Measurements from ENCODE around the gene TRIM26.

Gene TRIM26

DNA sequence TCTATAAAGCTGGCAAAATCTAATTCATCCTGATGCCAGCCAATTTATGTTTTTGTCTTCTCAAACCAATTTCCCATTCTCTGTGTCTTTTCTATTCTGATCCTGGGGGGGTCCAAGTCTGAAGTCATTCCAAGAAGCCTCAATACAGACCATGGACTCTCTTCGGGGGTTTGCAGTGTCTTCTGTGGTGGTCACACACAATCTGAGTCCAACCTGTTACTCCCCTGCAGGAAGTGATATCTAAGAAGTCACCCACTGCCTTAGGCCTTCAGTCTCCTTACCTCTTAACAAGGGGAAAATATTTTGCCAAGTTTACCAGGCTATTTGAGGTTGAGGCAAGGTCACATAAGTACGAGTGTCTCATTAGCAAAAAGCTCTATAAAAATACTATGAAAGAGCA, 1.9 kb downstream of the TRIM26 start:
- no peak for DNase-seq (ENCODE audit: low read depth)

DNA sequence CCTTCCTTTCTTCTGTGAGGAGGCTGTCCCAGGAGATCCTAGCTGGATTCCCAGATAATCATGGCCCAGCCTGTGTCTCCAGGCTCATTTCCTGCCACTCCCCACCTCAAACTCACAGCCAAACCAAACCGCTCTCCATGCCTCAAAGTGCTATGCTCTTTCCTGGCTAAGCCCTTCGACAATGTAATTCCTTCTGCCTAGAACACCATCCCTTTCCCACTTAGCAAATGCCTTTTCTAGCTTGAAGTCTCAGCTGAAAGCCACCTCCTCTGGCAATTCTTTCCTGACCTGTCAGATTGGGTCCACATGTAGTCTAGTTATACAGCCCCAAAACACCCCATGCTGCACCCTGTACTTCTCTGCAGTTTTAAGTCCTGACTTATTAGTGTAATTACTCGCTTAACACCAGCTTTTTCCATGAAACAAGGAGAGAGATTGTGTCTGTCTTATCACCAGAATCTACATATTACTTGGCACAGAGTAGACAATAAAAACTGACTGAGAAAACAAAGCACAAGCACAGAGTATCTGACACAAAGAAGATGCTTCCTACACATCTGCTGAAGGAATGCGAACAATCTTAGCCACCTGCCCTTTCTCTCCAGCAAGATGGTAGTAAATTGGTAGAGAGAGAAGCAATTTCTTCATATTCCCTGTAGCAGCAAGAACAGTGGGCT, 5.4 kb downstream of the TRIM26 start:
- peak; percentile 30 for DNase-seq (ENCODE audit: low read depth)

DNA sequence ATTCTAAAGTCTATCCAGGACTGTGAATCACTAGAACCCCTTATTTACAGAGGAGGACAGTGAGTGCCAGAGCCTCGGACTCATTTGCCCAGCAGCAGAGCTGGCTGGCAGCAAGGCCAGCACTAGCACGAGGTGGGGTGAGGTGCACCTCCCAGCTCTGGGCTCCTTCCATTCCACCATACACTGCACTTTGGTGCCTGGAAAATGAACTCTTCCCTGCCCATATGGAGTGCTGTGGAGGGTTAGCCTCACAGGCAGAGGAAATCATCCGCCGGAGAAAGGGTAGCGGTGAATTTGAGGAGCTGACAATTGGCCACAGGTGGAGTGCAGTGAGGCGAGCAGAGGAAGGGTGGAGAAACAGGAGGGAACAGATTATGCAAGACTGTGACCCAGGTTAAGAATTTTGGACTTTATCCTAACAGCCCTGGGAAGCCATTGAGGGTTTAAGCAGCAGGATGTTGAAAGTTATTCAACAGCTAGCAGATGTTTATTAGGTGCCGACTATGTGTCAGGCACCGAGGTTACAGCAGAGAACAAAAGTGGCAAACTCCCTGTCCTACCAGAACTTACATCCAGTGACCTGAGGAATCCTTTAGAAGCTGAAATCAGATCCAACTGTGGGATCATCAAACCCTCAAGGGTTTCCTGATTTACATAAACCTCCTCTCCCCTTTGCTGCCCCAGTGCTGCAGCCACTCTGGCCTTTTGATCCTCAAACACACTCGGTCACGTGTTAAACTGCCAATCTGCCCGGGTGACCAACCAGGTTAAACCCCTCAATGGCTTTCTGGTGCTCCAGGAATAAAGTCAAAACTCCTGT, 6.2 kb downstream of the TRIM26 start:
- DNase-seq (ENCODE audit: low read depth) = peak; percentile 60

DNA sequence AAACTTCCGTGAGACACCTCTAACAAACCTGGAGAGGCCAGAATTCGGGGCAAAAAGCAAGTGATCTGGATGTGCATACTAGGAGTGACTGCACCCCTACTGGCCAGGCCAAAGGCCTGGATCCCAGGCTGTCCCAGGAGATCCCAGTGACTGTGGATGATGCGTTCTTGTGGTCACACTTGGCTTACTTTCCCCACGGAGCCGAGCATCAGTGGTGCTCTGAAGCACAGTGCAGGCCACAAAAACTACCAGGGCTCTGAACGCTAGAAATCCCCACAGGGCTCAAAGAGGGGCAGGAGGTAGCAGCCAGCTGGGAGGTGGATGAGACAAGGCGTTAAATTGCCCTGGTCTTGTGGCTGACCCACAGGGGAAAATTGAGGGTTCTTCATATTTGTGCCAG, 7.1 kb downstream of the TRIM26 start:
- peak; percentile 31 for DNase-seq (ENCODE audit: low read depth)

DNA sequence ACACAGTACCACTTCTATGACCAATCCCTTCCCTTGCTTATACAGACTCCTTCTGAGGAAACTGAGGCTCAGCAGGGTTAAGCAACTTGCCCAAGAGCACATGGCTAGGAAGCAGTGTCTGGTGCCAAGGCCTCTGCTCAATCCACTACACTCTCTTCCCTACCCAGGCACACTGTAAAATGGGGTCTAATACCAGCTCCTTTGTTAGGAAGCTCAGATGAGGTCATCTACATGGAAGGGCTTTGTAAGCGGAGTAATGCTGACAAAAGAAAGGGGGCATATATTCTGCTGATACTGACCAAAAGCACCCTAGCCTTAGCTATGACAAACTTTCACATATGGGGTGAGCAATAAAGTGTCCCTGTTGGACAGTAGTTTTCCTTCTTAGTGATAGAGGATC, 9.1 kb downstream of the TRIM26 start:
- DNase-seq (ENCODE audit: low read depth) = no peak

DNA sequence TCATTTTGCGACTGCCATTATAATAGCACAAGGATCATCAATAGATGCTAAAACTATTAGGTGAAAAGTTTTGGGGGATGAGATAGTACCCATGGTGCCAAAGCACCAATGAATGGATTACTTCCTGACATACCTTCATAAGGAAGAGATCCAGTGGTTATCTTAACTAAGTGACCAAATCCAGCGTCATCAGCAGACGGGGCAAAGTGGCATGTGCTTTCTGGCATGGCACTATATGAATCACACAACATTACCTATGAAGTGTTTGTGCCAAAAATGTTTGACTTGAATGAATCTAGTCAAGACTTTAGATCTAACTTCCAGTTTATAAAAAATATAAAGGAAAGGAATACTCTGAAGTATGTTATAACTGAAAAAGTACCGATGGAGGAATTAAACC, 10.8 kb downstream of the TRIM26 start:
- no peak for DNase-seq (ENCODE audit: low read depth)

DNA sequence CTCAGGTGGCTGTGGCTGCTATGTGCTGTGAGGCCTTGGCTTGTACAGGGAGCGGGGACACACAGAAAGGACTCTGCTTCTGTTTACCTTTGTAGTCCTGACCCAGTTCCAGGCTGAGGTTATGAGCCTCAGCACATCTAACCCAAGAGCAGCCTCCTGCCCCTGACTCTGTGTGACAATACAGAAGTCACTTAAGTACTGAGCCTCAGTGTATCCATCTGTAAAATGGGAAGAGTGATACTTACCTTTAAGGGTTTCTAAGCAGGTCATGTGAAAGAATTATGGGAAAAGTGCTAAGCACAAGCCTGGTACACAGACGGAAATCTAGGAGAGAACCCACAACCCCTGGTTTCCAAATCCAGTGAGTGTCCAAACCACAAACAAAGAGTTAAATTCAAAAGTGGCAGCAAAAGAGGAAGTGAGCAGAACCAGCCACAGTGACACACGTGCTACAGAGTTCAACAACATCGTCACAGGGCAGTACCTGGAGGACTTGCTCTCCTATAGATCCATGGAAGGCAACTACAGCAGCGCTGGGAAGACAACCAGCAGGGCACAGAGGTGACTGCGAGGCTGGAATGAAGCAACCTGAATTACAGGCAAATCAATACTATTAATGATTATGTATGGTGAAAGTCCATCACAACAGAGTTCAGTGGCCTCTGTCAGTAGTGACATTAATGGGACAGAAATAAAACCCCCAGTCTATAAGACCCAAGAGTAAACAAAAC, 12.5 kb downstream of the TRIM26 start:
- no peak for DNase-seq (ENCODE audit: low read depth)

DNA sequence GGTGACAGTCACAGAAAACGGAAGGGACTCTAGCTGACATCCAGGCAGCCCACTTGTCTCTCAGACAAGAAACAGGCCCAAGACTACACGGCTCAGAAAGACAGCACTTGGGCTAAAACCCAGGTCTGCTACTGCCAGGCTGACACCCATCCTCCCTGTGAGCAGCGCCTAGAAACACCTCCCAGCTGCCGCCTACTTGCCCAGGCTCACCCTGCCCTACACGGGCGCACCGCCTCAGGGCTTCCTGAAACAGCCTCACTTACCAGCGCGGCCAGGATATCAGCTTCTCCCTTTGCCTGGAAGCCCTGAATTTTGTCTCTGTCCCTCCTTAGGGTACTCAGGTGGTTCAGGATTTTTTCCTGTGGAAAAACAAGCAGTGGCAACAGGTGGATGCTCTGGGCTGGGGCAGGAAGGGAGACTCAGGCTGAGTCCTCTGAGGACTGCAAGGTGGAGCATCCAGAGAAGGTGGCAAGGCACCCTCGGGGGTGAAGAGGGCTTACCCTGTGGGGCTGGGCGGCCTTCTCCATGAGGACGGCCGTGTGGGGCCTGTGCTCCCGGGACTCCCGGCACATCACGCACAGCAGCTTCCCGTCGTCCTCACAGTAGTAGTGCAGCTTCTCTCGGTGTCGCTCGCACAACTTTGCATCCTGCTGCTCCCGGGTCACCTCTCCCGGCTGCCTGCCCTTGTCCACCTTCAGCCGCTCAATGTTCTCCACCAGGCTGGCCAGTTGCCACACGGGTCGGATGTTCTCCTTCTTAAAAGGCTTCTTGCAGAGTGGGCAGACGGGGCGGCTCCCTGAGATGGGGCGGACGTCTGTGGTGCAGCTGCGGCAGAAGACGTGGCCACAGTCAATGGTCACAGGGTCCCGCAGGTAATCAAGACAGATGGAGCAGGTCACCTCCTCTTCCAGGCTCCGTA, 14.8 kb downstream of the TRIM26 start:
- no peak for DNase-seq (ENCODE audit: low read depth)

DNA sequence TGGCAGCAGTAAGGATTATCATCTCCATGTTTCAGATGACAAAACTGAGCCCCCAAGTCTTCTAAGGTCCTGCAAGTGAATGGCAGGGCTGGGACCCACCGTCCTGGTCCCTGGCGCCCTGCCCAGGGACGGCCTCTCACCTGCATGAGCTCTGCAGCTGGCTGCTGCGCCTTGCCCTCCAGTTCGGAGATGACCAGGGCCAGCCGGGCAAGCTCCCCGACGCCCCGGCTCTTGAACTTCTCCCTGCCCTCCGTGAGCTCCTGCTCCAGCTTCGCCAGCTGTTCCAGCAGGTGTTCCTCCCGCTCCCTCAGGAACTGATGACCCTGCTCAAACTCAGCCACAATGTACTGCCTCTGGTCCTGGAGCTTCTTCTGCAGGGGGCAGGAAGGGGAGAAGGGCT, 16.8 kb downstream of the TRIM26 start:
- DNase-seq (ENCODE audit: low read depth) = no peak

DNA sequence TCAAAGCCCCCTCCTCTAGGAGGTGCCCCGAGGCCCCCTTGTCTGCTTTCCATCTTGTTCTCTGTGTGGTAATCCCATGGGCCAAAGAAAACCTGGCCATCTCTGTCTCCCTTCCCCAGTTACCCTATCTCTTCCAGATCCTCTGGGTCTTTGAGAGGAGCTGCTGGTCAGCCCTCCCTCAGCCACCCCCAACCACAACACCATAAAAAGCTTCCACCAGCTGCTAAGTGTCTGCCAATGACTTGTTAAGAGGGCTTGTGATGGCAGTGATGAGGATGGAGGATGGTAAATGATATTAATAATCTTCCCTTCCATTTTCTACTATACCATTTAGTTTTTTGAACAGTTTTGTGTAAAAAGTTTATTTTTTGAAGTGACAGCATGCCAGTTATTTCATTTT, 17.3 kb downstream of the TRIM26 start:
- DNase-seq (ENCODE audit: low read depth) = no peak

DNA sequence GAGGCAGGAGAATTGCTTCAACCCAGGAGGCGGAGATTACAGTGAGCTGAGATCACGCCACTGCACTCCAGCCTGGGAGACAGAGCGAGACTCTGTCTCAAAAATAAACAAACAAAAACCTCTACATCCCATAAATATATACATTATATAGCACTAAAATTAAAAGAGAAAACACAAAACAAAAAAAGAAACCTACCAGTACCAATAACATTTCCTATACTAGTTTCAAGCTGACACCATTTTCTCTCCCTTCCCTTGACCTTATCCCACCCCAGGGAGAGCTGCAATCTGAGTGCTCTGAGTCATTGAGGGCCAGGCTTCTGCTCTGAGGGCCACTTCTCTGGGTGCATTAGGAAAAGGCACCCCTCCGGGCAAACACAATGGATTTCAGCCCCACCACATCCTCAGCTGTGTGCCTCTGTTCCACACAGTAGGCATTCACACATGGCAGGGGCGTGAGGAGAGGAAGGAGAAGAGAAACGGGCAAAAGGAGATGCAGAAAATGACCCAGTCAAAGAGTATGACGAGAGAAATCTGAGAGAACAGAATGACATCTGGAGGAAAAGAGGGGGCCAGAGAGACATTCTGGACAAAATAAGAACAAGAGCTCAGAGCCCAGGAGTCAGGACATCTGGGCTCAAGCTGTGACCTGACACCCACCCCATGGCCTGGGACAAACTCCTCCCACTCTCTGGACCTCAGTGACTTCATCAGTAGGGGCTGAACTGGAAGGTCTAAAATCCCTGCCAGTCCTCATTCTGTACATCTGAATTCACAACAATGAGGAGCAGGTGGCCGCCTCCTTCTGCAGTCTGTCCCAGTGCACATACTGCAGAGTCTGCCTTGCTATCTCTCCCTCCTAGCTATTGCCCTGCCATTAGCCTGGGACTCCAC, 18.2 kb downstream of the TRIM26 start:
- DNase-seq (ENCODE audit: low read depth) = peak; percentile 48

DNA sequence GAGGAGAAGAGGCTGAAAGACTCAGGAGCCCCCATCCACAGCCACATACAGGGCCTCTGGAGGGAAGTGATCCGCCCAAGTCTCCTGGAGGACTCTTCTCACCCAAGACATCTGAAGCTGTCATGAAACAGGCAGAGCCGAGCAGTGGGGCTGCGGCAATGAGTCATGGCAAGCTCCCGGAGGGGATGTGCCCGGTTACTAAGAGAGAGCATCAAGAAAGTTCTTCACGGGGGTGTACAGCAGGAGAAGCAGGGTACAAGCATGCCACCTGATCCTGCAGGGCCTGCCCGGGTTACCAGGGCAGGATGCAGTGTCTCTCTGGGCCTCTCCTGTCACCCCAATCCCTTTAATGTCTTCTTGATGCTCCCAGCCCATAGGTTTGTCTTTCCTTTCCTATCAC, 21.1 kb downstream of the TRIM26 start:
- DNase-seq (ENCODE audit: low read depth) = peak; percentile 47

DNA sequence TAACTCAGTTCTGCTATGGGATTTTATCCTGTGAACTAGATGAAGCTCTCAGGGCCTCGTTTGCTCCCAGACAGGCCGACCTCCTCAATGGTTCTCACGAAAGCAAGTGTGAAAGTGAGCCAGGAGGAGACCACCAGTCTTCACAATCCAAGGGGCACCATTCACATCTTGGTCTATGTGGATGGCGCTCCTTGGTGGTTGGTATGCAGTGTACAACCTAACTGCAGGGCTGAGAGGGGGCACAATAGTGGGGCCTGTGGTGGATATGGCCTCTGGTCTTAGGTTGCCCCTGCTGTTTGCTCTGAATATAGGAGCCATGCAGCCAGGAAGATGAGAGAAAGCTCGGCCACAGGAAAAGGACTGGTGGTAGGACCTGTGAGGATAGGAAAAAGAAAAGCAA, 24.7 kb downstream of the TRIM26 start:
- no peak for DNase-seq (ENCODE audit: low read depth)

DNA sequence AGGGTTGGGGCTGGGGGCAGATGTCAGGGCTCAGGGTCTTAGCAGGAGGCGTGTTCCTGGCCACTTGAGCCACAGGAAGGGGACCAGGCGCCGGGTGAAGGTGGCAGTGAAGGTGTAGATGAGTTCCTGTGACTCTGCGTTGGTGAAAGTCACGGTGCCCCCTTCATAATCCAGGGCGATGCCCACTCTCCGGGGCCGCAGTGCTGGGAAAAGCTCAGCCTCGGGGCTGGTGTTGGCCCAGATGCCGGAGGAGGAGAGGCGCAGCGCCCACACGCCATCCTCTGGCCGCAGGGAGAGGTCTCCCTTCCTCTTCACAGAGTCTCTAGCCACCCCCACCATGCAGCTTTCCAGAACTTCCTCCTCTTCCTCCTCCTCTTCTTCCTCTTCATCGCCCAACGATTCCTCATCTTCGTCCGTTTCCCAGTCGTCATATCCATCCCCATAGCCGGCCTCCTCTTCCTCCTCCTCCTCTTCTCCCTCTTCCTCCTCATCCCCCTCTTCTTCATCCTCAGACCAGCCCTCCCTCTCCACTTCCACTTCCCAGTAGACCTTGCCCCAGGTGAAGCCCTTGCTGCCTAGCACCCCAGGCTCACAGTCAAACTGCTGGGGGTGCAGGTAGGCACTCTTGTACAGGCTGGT, 27.2 kb downstream of the TRIM26 start:
- no peak for DNase-seq (ENCODE audit: low read depth)

DNA sequence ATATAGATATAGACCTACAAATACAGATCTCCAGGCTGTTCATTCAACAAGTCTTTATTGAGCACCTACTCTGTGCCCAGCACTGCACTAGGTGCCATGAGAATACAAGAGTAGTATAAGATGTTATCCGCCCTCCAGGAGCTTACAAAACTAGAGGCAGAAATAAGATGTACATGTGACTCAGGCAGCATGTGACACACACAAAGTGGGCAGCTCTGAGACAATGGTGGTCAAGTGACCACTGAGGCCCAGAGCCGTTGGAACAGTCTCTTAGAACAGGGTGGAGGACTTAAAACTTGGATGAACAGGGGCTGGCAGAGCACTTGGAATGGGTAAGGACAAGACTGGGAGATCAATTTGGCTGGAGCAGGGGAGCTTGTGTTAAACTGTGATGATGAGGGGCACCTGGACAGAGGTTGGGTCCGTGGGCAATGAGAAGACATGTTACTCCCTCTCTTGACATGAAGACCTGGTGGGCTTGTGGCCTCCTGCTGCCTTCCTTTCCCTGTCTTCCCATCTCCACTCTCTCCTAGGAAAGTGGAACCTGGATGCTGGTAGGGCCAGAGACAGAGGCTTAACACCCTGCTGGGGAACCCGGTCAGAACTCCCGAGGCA, 28.7 kb downstream of the TRIM26 start:
- DNase-seq (ENCODE audit: low read depth) = no peak

DNA sequence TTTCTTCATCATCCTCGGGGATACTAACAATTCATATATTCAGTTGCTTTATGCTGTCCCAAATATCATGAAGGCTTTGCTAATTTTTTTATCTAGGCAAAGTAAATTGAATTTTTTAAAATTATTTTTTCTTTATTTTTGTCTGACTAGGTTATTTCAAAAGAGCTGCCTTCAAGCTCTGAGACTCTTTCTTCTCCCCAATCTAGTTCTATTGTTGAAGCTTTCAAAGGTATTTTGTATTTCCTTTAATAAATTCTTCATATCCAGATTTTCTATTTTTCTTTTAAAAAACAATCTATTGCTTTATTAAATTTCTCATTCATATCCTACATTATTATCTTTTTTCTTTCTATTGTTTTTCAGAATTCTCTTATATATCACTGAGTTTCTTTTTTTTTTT, 33.1 kb downstream of the TRIM26 start:
- DNase-seq (ENCODE audit: low read depth) = no peak

DNA sequence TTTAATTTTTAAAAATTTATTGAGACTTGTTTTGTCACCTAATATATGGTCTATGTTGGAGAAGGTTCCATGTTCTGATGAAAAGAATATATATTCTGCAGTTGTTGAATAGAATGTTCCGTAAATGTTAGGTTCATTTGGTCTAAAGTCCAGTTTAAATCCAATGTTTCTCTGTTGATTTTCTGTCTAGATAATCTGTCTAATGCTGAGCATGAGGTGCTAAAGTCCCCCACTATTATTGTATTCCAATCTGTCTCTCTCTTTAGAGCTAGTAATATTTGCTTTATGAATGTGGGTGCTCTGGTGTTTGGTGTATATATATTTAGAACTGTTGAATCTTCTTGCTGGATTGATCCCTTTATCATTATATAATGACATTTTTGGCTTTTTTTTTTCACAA, 34.4 kb downstream of the TRIM26 start:
- DNase-seq (ENCODE audit: low read depth) = no peak

DNA sequence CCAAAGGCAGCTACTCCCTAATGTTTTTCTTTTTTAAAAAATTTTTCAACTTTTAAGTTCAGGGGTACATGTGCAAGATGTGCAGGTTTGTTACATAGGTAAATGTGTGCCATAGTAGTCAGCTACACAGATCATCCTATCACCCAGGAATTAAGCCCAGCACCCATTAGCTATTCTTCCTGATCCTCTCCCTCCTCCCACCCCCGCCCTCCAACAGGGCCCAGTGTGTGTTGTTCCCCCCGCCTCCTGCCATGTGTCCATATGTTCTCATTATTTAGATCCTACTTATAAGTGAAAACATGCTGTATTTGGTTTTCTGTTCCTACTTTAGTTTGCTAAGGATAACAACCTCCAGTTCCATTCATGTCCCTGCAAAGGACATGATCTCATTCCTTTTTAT, 37.4 kb downstream of the TRIM26 start:
- no peak for DNase-seq (ENCODE audit: low read depth)

DNA sequence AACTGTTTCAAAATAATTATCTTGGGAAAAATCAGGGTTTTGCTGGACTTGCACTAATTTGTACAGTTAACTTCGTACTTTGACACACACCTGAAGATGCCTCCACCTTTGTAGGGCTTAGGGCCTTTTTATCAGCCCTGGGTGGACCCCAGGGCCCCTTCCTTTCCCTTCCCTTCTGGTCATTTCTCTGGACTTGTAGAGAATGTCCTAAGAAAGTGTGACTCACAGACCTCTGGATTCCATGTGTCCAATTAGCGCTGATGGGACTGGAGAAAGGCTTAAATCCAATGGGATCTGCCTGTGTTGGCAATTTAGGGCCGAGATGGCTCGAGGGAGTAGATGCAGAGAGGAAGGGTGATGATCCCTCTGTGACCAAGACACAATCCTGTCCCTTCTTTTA, 40.5 kb downstream of the TRIM26 start:
- DNase-seq (ENCODE audit: low read depth) = no peak

All from iris pigment epithelial cell (primary cell).